Calu3 (cell line): ENCODE results near the gene IGSF11. TPM values are rescaled to one million over a fixed set of nuclear protein-coding genes. Genes with fewer than 3 reads are reported as not detected.

ENCODE experiments used
- BruUV-seq: library from RNA; stranded (reverse); fragments of 400-500 nt; replicated peaks from 2 replicates; lab custom pipeline; 2021; lab: Mats Ljungman, UMichigan
- CTCF ChIA-PET: fragments of 300-600 bp; sonication (Branson Sonifier 250); formaldehyde crosslinking; loops from one replicate; lab custom pipeline; 2022; ENCODE audit warnings: antibody characterized with exemption; lab: Charles Lee
- DNase-seq: peaks from one replicate; pipeline ENCODE4 v3.0.0; 2022
- H3K27ac Mint-ChIP-seq: one replicate; pipeline ENCODE4 v1.8.0; 2022; ENCODE audit warnings: mixed read lengths; ENCODE audit not compliant: unreplicated experiment
- H3K27me3 Mint-ChIP-seq: one replicate; pipeline ENCODE4 v1.8.0; 2022; ENCODE audit warnings: mixed read lengths; ENCODE audit not compliant: unreplicated experiment
- H3K36me3 Mint-ChIP-seq: one replicate; pipeline ENCODE4 v1.8.0; 2022; ENCODE audit warnings: mild to moderate bottlenecking, moderate library complexity, mixed read lengths; ENCODE audit not compliant: insufficient read depth, unreplicated experiment
- H3K4me1 Mint-ChIP-seq: one replicate; pipeline ENCODE4 v1.8.0; 2022; ENCODE audit warnings: mild to moderate bottlenecking, low read depth, mixed read lengths; ENCODE audit not compliant: unreplicated experiment
- H3K4me3 Mint-ChIP-seq: one replicate; pipeline ENCODE4 v1.8.0; 2022; ENCODE audit warnings: mild to moderate bottlenecking, low read depth, moderate library complexity, mixed read lengths; ENCODE audit not compliant: unreplicated experiment
- H3K9me3 Mint-ChIP-seq: one replicate; pipeline ENCODE4 v1.8.0; 2022; ENCODE audit warnings: low read depth, mixed read lengths; ENCODE audit not compliant: unreplicated experiment
- CTCF ChIP-seq: fragments of 200-600 bp; IDR thresholded peaks from one replicate; pipeline ENCODE4 v1.8.0; 2022; ENCODE audit warnings: antibody characterized with exemption; ENCODE audit not compliant: unreplicated experiment
- intact Hi-C: fragments of 100-400 bp; cut with micrococcal nuclease; formaldehyde crosslinking; loops from one replicate; pipeline ENCODE4 v1.10.0; 2022; ENCODE audit not compliant: unreplicated experiment
- total RNA-seq: library from RNA; stranded (reverse); gene quantifications from 2 replicates; pipeline ENCODE4 v1.2.3, GENCODE V29; 2022

The IGSF11 gene
- total RNA-seq, 1 experiment from 2014 or later, result 0.45 TPM

GRCh38 chr3:118936811-118937210 lies 97.8 kb downstream of the IGSF11 start:
- DNase-seq, result no peak
- no peak overlapping the region for H3K27ac Mint-ChIP-seq
- BruUV-seq, result no TSS peak

GRCh38 chr3:118932822-118933558 lies 101.7 kb downstream of the IGSF11 start:
- H3K27me3 Mint-ChIP-seq, result no peaks in the 10 kb centered on the region
- H3K4me3 Mint-ChIP-seq, result no peak overlapping the region
- intact Hi-C loops, result no loop called here
- H3K4me1 Mint-ChIP-seq, result peaks cover 3% of the 10 kb centered on the region
- BruUV-seq, result no TSS peak
- CTCF ChIA-PET, result interaction anchor here (0.6 kb wide), 1 partner anchor 51 kb away, joined by 3 read pairs; no protein-coding TSS in a partner anchor
- DNase-seq, result no peak
- H3K9me3 Mint-ChIP-seq, result no peaks in the 10 kb centered on the region
- H3K36me3 Mint-ChIP-seq, result no peaks in the 10 kb centered on the region
- no peak overlapping the region for H3K27ac Mint-ChIP-seq
- TF ChIP-seq CTCF, result no peak

More at GRCh38 chr3:118936811-118937210, 97.8 kb downstream of the IGSF11 start:
- Mint-ChIP-seq H3K36me3 (no peaks in the 10 kb centered on the region), H3K27me3 (no peaks in the 10 kb centered on the region), H3K4me1 (peaks cover 13% of the 10 kb centered on the region), H3K4me3 (no peak overlapping the region), H3K9me3 (no peaks in the 10 kb centered on the region)
- intact Hi-C loops, result loop anchor here (5.0 kb wide), 1 partner anchor 50 kb away; no protein-coding TSS in a partner anchor
- no peak for TF ChIP-seq CTCF
- CTCF ChIA-PET, result no interaction called here

GRCh38 chr3:118931996-118932395 lies 102.7 kb downstream of the IGSF11 start:
- H3K9me3 Mint-ChIP-seq, result no peaks in the 10 kb centered on the region
- no peak for TF ChIP-seq CTCF
- H3K36me3 Mint-ChIP-seq, result no peaks in the 10 kb centered on the region
- no peaks in the 10 kb centered on the region for H3K27me3 Mint-ChIP-seq
- H3K4me1 Mint-ChIP-seq, result no peaks in the 10 kb centered on the region
- H3K27ac Mint-ChIP-seq, result no peak overlapping the region
- H3K4me3 Mint-ChIP-seq, result no peak overlapping the region
- no TSS peak for BruUV-seq
- CTCF ChIA-PET, result no interaction called here
- intact Hi-C loops, result no loop called here
- no peak for DNase-seq

- CTCF ChIA-PET, result no interaction called here
- Mint-ChIP-seq H3K4me3 (no peak overlapping the region), H3K4me1 (no peaks in the 10 kb centered on the region), H3K27ac (no peak overlapping the region), H3K9me3 (no peaks in the 10 kb centered on the region), H3K27me3 (no peaks in the 10 kb centered on the region), H3K36me3 (no peaks in the 10 kb centered on the region)
- BruUV-seq, result no TSS peak
- intact Hi-C loops, result no loop called here
- TF ChIP-seq CTCF, result no peak
- no peak for DNase-seq
These were observed 107.2 kb downstream of the IGSF11 start for GRCh38 chr3:118927449-118927848.
